HG03432 (cell line): ENCODE data around the gene SUCLG2.
"Not testable (repeated sequence)": the region's sequence is repeated elsewhere in the genome, so short reads cannot be mapped to it uniquely, and the experiment has no call there.

Experiments used
- ATAC-seq: cut with Tn5 transposase; IDR thresholded peaks from one replicate; pipeline ENCODE4 v1.9.1; 2021; ENCODE audit warnings: mild to moderate bottlenecking, moderate library complexity; ENCODE audit not compliant: unreplicated experiment

The SUCLG2 gene

GRCh38 chr3:67561667-67562394 is 92.6 kb downstream of the SUCLG2 start:
- no peak for ATAC-seq

GRCh38 chr3:67561266-67561665 is 93.1 kb downstream of the SUCLG2 start:
- no peak for ATAC-seq

GRCh38 chr3:67559029-67559605 is 95.3 kb downstream of the SUCLG2 start:
- no peak for ATAC-seq

GRCh38 chr3:67558426-67558825 is 96.0 kb downstream of the SUCLG2 start:
- no peak for ATAC-seq

- ATAC-seq, result no peak
Measured at GRCh38 chr3:67557848-67558355, 96.5 kb downstream of the SUCLG2 start.

GRCh38 chr3:67551361-67552016 is 102.9 kb downstream of the SUCLG2 start:
- ATAC-seq, result no peak

GRCh38 chr3:67550541-67550940 is 103.9 kb downstream of the SUCLG2 start:
- no peak for ATAC-seq

GRCh38 chr3:67542502-67543250 is 111.7 kb downstream of the SUCLG2 start:
- ATAC-seq, result not testable (repeated sequence)

GRCh38 chr3:67540198-67540894 is 114.1 kb downstream of the SUCLG2 start:
- no peak for ATAC-seq

GRCh38 chr3:67537203-67537602 is 117.2 kb downstream of the SUCLG2 start:
- not testable (repeated sequence) for ATAC-seq

- no peak for ATAC-seq
Measured at GRCh38 chr3:67535006-67535405, 119.4 kb downstream of the SUCLG2 start.

GRCh38 chr3:67534594-67534993 is 119.8 kb downstream of the SUCLG2 start:
- ATAC-seq, result no peak

- ATAC-seq, result no peak
Measured at GRCh38 chr3:67531181-67532101, 123.0 kb downstream of the SUCLG2 start.

GRCh38 chr3:67529915-67530314 is 124.5 kb downstream of the SUCLG2 start:
- ATAC-seq, result no peak

- ATAC-seq, result no peak
Measured at GRCh38 chr3:67529337-67529736, 125.1 kb downstream of the SUCLG2 start.

- ATAC-seq, result no peak
Measured at GRCh38 chr3:67526246-67526645, 128.2 kb downstream of the SUCLG2 start.

GRCh38 chr3:67524046-67524445 is 130.4 kb downstream of the SUCLG2 start:
- no peak for ATAC-seq

- ATAC-seq, result no peak
Measured at GRCh38 chr3:67522081-67522480, 132.3 kb downstream of the SUCLG2 start.

- ATAC-seq, result peak; percentile 80
Measured at GRCh38 chr3:67521053-67521646, 133.3 kb downstream of the SUCLG2 start.
